Measurements from ENCODE around the gene AP2A1.

The AP2A1 gene

GRCh38 chr19:49793561-49793840 lies 26.7 kb downstream of the AP2A1 start:
- no peak for DNase-seq (ENCODE audit: low read depth)

GRCh38 chr19:49795615-49796014 lies 28.8 kb downstream of the AP2A1 start:
- DNase-seq (ENCODE audit: low read depth), result no peak

- DNase-seq (ENCODE audit: low read depth), result no peak
Measured at GRCh38 chr19:49798574-49798973, 31.8 kb downstream of the AP2A1 start.

GRCh38 chr19:49799271-49799797 lies 32.5 kb downstream of the AP2A1 start:
- DNase-seq (ENCODE audit: low read depth), result no peak

GRCh38 chr19:49799798-49800376 lies 33.1 kb downstream of the AP2A1 start:
- DNase-seq (ENCODE audit: low read depth), result no peak

- no peak for DNase-seq (ENCODE audit: low read depth)
Measured at GRCh38 chr19:49800771-49801170, 34.0 kb downstream of the AP2A1 start.

GRCh38 chr19:49801401-49801888 lies 34.6 kb downstream of the AP2A1 start:
- DNase-seq (ENCODE audit: low read depth), result no peak

- peak; percentile 90 for DNase-seq (ENCODE audit: low read depth)
Measured at GRCh38 chr19:49801966-49802661, 35.3 kb downstream of the AP2A1 start.

- DNase-seq (ENCODE audit: low read depth), result no peak
Measured at GRCh38 chr19:49802836-49803528, 36.2 kb downstream of the AP2A1 start.

GRCh38 chr19:49803529-49803856 lies 36.7 kb downstream of the AP2A1 start:
- DNase-seq (ENCODE audit: low read depth), result no peak

- DNase-seq (ENCODE audit: low read depth), result no peak
Measured at GRCh38 chr19:49805822-49806619, 39.2 kb downstream of the AP2A1 start.

- no peak for DNase-seq (ENCODE audit: low read depth)
Measured at GRCh38 chr19:49806620-49806959, 39.8 kb downstream of the AP2A1 start.

- DNase-seq (ENCODE audit: low read depth), result no peak
Measured at GRCh38 chr19:49807058-49807903, 40.5 kb downstream of the AP2A1 start.

- DNase-seq (ENCODE audit: low read depth), result no peak
Measured at GRCh38 chr19:49807904-49808675, 41.3 kb downstream of the AP2A1 start.

GRCh38 chr19:49808711-49809159 lies 41.9 kb downstream of the AP2A1 start:
- peak; percentile 79 for DNase-seq (ENCODE audit: low read depth)

GRCh38 chr19:49809160-49809940 lies 42.5 kb downstream of the AP2A1 start:
- DNase-seq (ENCODE audit: low read depth), result peak; percentile 28

- DNase-seq (ENCODE audit: low read depth), result no peak
Measured at GRCh38 chr19:49809941-49810389, 43.2 kb downstream of the AP2A1 start.

GRCh38 chr19:49811328-49811727 lies 44.5 kb downstream of the AP2A1 start:
- no peak for DNase-seq (ENCODE audit: low read depth)

GRCh38 chr19:49812452-49812996 lies 45.7 kb downstream of the AP2A1 start:
- DNase-seq (ENCODE audit: low read depth), result no peak

Data from iris pigment epithelial cell (primary cell).